Psoas muscle (tissue), 8 donors: ENCODE data around the gene EEPD1. TPM values are rescaled to one million over a fixed set of nuclear protein-coding genes. Genes with fewer than 3 reads are reported as not detected.
A peak's percentile ranks its signal among the peaks of the same experiment; 100 is the strongest.

Experiments used
- ATAC-seq, 4 donors: fragments of 200-7000 bp; cut with Tn5 transposase; one replicate each; pipeline ENCODE4 v1.9.1; 2020; ENCODE audit warnings: moderate library complexity in 3 of 4, mild to moderate bottlenecking in 2 of 4
- DNase-seq, 2 donors: peaks; one replicate each; pipeline ENCODE4 v3.0.0-alpha.2; 2020
- H3K27ac ChIP-seq: fragments of 200-600 bp; one replicate; pipeline ENCODE4 v1.8.0; 2022
- H3K27me3 ChIP-seq, 3 donors: fragments of 200-600 bp in 1 of 3; one replicate each; pipeline versions ENCODE4 v1.6.1 to v1.8.0; 2013 to 2022; ENCODE audit warnings: low read length in 2 of 3, mild to moderate bottlenecking in 2 of 3, moderate library complexity in 1 of 3; ENCODE audit not compliant: insufficient read depth in 3 of 3
- H3K36me3 ChIP-seq, 2 donors: fragments of 200-600 bp in 1 of 2; one replicate each; pipeline versions ENCODE4 v1.6.1 to v1.8.0; 2013 to 2022; ENCODE audit warnings: low read depth in 1 of 2, mild to moderate bottlenecking in 1 of 2, moderate library complexity in 1 of 2; ENCODE audit not compliant: insufficient read depth in 1 of 2
- H3K4me1 ChIP-seq: fragments of 200-600 bp; one replicate; pipeline ENCODE4 v1.8.0; 2022
- H3K4me3 ChIP-seq: fragments of 200-600 bp; one replicate; pipeline ENCODE4 v1.8.0; 2022; ENCODE audit warnings: mild to moderate bottlenecking
- H3K9me3 ChIP-seq: fragments of 200-600 bp; one replicate; pipeline ENCODE4 v1.8.0; 2022
- CTCF ChIP-seq: fragments of 200-600 bp; IDR thresholded peaks from one replicate; pipeline ENCODE4 v1.8.0; 2022; ENCODE audit warnings: antibody characterized with exemption
- WGBS, 3 donors: extraction: QIAGEN DNeasy Blood & Tissue Kit; methylation state at CpG; one replicate each; pipeline versions ENCODE4 v1.1.6 to v1.1.7; 2013; 5-methylcytosine and 5-hydroxymethylcytosine counted together
- intact Hi-C, 2 donors: fragments of 100-400 bp; cut with DNase I; formaldehyde crosslinking; loops; one replicate each; pipeline versions ENCODE4 v1.11.0 to v1.14.2; 2022
- polyA plus RNA-seq, 3 donors: library from polyadenylated mRNA; stranded (reverse); fragments of 200-250 nt; gene quantifications; one replicate each; pipeline ENCODE4 v1.2.3, GENCODE V29; 2013
- total RNA-seq, 4 donors: library from RNA; stranded (reverse); fragmentation: NEBNext Ultra II Directional in 2 of 4; extraction: Animal tissue kit (Norgen Biotek cat#: 25700) in 2 of 4; gene quantifications; one replicate each; pipeline versions ENCODE4 v1.2.1 to v1.2.4, GENCODE V29; 2021 to 2023
- donor health status: healthy with polysubstance abuse.
- donor health status: DM: no; HTN: no; CAD: no; lungs with moderate emphysema.
- donor health status: Bipolar disorder and iron deficiency.
- donor health status: healthy.
- donor health status: DM: yes; HTN: yes; CAD: no.
- donor health status: DM: no; HTN: no; CAD: no.
- donor health status: DM: no; HTN: no; CAD: no.
- donor health status: DM: yes; HTN: yes; CAD: no.

The EEPD1 gene
- total and polyA plus RNA-seq, 7 donors: 7.3 to 61.2 (median 45.5) TPM

DNA sequence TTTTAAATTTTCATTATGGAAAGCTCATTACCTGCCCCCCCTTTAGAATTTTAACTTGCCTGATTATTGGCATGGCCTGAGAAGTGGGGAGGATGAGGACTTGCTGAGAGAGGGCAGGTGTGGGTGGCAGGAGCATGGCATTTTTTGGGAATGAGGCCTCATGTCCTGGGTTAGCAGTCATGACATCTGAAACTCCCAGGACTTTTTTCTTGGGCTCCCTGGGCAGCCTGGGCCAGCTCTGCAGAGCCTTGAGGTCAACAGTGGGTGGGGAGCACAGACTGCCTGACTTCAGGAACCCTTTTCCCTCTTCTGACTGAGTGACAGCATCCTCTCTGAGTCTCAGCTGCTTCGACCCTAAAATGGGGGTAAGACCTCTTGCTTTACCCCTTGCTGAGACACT is 46.3 kb downstream of the EEPD1 start:
- intact Hi-C loops: no loop called here
- H3K27ac ChIP-seq: peak overlapping the region; percentile 59
- ATAC-seq: peak; percentile 41 to 68 (median 55)
- 58 to 100% (median 75%) methylated on average over 1 of the region's 1 CpG for WGBS, 3 donors
- no peak overlapping the region for H3K4me3 ChIP-seq
- H3K4me1 ChIP-seq: peaks cover 63% of the 10 kb centered on the region
- TF ChIP-seq CTCF: no peak
- H3K27me3 ChIP-seq: no peaks in the 10 kb centered on the region
- no peaks in the 10 kb centered on the region for H3K36me3 ChIP-seq
- no peak for DNase-seq
- H3K9me3 ChIP-seq: no peaks in the 10 kb centered on the region

DNA sequence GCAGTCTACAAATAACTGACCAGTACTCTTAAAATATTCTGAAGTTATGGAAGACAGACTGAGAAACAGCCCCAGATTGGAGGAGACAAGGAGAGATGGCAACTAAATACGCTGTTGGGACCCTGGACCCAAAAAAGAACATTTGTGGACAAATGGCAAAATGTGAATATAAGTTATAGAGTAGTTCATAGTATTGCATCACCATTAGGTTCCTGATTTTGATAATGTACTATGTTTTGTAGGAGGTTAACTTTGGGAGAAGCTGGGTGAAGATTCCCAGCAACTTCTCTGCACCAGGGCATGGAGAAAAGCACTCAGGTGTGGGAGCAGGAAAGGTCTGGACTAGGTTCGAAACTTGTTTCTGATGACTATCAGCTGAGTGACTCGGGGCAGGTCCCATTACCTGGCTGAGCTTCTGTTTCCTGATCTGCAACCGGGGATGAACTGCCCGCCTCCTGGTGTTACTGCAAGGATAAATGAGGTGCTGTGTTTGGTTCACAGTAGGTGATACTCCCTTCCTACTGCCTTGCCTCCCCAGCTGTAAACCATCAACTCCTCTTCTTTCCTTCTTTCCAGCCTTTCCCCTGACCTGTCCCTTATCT is 48.2 kb downstream of the EEPD1 start:
- Histone ChIP-seq H3K9me3 (no peaks in the 10 kb centered on the region), H3K4me1 (peaks cover 73% of the 10 kb centered on the region), H3K36me3 (no peaks in the 10 kb centered on the region), H3K27me3 (no peaks in the 10 kb centered on the region), H3K4me3 (no peak overlapping the region), H3K27ac (no peak overlapping the region)
- ATAC-seq (no peak), DNase-seq (no peak)
- WGBS, 3 donors: 76 to 92% (median 89%) methylated on average over 5 of the region's 5 CpGs
- no peak for TF ChIP-seq CTCF
- intact Hi-C loops: no loop called here

DNA sequence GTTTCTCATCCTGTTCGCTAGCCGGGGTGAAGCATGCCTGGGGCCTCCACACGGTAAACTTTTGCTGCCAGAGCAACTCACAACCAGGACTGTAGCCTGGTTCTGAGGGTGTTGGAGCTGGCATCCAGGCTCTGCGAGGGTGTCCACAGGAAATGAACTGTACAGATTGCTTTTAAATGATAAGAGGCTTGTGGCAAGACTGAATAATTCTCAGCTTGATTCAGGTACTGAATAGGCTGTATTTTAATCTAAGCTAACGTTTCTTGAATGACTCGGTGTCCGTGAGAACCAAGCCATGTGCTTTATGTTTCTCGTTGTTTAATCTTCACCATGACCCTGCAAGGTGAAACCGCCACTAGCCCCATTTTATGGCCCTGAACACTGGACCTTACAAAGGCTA is 49.3 kb downstream of the EEPD1 start:
- intact Hi-C loops: no loop called here
- peaks cover 84% of the 10 kb centered on the region for H3K4me1 ChIP-seq
- no peak overlapping the region for H3K4me3 ChIP-seq
- no peak for ATAC-seq
- no peaks in the 10 kb centered on the region for H3K27me3 ChIP-seq
- 49 to 70% (median 53%) methylated on average over 9 of the region's 9 CpGs for WGBS, 3 donors
- peak overlapping the region; percentile 34 for H3K27ac ChIP-seq
- no peaks in the 10 kb centered on the region for H3K36me3 ChIP-seq
- no peak for TF ChIP-seq CTCF
- no peak for DNase-seq
- H3K9me3 ChIP-seq: no peaks in the 10 kb centered on the region

GRCh38 chr7:36203071-36203790 is 50.2 kb downstream of the EEPD1 start:
- WGBS, 3 donors: 64 to 68% (median 65%) methylated on average over 8 of the region's 8 CpGs
- intact Hi-C loops: no loop called here
- no peak for ATAC-seq
- Histone ChIP-seq H3K27ac (no peak overlapping the region), H3K4me1 (peaks cover 88% of the 10 kb centered on the region), H3K36me3 (no peaks in the 10 kb centered on the region), H3K9me3 (no peaks in the 10 kb centered on the region), H3K4me3 (no peak overlapping the region), H3K27me3 (no peaks in the 10 kb centered on the region)
- DNase-seq: no peak
- no peak for TF ChIP-seq CTCF
